ENCODE measurements around the gene C14orf180.
"Not testable (repeated sequence)": the region's sequence is repeated elsewhere in the genome, so short reads cannot be mapped to it uniquely, and the experiment has no call there.

Gene C14orf180

DNA sequence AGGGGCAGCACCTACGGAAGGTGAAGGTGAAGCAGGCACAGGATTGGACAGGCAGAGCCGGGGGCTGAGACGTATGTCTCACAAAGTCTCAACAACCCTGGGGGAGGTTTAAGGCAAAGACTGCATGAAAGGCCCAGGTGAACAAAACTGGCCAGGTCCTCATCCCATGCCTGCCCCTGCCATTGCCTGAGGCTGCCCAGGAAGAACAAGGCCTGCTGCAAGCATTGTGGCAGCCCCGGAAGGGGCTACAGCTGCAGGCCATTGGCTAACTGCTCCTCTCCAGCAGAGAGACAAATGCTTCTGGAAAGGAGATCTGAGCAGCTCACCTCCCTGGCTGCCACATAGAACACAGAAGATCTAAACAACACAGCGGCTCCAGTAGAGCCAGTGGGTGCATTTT lies 45.4 kb downstream of the C14orf180 start:
- DNase-seq: no peak

DNA sequence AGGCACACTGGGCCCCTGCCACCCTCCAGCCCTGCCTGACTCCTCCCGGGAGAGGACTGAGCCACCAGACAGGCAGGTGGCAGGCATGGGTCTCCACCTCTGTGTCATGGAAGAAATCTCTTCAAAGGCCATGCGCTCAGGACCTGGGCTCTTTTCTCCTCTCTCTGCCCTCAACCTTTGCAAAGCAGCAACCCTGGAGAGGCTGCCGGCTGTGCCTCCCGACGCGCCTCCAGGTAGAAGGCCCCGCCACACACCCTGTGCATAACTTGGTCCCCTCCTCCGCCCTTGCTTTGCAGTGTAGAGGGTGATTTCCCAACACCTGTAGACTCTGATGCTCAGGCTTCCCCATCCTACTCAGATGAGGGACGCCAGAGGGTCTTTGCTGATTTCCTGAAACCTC lies 53.2 kb downstream of the C14orf180 start:
- DNase-seq: no peak

DNA sequence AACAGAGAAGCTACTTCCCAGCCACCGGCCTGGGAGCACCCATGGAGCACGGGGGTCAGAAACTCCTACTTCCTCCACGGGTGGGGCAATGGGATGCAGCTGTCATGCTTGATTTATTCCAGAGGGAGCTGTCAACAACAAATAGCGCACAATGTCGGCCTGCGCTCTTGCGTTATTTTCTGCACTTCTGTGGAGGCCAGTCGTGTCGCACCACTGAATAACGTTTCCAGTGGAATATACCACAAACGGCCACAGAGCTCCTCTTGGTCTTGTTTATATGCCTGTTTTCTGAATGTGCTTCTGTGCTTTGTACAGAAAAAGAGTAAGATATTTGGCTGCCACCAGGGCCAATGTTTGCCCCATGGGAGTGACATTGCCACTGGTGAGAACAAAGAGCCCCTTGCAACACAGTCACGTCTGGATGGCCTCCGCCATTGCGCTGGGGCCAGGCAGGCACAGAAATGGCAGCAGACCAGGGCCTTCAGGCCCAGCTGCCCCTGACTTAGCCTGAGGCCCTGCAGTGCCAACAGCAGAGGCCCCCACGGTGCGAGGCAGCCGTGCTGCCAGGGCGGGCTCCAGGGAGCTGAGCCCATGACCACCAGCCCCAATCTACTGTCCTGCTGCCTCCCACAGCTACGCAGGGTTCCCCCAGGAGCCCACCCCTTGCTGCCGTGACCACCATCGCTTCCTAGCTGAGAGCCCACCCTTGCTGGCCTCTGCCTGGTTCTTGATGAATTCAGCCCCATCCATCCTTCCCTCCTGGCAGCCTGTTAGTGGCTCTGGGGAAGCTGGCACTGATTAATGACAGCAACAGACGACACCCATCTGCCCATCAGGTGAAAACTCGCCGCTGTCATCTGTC lies 53.9 kb downstream of the C14orf180 start:
- DNase-seq: no peak

DNA sequence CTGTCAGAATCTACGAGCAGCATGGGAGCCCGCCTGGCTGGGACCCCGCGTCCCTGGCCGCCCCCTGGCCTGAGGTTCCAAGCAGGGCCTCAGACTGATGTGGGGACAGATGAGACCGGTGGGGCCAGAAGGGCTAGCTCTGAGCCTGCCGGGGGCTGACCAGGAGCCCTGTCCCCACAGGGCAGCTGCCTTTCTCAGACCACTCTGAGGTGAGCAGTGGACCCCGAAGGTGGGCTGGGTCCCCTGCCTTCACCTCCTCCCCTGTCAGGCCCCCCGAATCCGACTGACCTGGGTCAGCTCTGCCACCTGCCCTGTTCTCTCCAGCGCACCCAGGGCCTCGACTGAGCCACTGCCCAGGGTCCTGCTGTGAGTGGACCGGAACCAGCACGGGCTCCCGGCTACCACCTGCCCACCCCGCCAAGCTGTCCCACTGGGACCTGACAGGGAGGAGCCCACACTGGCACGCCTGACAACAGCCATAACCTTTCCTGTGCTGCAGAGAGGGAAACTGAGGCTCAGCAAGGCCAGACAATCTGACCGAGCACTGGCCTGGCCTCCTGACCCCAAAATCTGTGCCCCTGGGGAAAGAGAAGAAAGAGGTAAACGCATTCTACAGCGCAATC lies 54.7 kb downstream of the C14orf180 start:
- DNase-seq: no peak

DNA sequence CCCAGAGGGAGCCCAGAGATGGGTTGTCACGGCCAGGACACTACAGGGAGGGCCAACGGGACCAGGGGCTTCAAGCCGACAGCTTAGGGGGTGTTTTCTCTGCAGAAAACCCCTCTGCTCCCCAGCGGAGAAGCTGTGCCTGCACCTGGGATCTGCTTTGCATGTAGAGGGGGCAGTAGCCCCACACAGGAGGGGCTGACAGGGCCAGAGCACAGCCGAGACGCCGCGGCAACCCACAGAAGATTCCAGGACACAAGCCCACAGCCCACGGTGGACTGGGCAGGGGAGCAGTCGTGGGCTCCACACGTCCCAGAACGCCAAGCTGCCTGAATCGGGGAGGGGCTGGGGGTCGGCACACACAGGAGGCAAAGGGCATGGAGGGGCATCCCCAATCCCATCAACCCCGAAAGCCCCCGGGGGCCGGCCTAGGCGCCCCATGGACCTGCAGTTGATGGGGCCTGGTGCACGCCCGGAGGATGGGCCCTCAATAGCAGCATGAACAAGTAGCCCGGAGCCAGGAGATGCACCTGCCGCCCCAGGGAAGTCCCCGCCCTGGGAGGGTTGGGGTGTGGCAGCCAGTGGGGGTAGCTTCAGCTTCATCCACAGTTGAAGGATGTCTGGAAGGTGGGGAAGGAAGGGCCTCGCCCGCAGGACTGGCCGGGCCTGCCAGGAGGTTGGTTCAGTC lies 55.5 kb downstream of the C14orf180 start:
- DNase-seq: no peak

DNA sequence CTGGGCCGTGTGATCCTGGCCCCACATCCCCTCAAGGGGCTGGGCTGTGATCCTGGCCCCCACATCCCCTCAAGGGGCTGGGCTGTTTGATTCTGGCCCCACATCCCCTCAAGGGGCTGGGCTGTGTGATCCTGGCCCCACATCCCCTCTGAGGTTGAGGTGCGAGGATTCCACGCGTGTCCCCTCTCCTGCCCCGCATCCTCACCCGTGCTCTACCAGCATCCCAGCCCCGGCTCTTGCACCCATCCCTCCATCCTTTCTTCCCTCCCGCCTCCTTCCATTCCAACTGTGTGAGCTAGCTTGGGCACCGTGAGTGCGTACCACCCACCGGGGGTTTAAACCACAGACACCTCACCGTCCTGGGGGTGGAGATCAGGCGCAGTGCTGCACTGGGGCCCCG lies 56.2 kb downstream of the C14orf180 start:
- no peak for DNase-seq

DNA sequence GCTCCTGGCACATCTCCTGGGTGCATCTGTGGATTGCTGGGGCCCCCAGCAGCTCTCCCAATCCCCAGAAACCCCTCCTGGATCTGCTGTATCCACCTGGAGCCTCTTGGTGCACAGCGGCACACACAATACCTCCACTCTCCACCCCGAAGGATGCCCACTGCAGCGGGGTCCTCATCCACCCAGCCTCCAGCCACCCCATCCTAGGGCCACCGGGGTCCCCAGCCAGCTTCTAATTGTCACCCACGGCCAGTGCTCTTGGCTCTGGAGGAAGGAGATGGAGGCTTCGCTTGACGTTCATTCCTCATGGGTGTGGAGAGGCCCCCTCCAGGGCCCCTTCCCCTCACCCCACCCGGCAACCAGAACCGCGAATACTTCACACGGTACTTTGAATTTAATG lies 56.6 kb downstream of the C14orf180 start:
- DNase-seq: no peak

DNA sequence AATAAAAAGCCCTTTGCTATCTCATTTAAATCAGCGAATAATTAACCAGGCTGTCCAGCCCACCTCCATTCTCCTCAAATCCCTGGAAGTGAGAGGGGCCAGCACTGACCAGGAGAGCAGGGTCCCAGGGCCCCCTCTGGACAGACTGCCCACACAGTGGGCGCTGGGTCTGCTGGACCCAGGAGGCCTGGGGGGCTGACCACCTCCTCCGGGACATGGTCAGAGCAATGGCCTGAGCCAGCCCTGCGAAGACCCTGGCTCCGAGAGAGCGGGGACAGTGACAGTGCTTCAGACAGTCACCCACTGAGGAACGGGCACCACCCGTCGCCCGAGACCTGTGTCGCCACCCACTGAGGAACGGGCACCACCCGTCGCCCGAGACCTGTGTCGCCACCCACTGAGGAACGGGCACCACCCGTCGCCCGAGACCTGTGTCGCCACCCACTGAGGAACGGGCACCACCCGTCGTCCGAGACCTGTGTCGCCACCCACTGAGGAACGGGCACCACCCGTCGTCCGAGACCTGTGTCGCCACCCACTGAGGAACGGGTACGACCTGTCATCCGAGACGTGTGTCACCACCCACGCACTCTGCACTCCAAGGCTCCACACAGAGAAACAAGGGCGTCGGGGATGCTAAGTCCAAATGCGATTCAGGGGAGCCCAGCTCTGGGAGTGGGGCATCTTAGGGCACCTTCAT lies 57.4 kb downstream of the C14orf180 start:
- DNase-seq: not testable (repeated sequence)

DNA sequence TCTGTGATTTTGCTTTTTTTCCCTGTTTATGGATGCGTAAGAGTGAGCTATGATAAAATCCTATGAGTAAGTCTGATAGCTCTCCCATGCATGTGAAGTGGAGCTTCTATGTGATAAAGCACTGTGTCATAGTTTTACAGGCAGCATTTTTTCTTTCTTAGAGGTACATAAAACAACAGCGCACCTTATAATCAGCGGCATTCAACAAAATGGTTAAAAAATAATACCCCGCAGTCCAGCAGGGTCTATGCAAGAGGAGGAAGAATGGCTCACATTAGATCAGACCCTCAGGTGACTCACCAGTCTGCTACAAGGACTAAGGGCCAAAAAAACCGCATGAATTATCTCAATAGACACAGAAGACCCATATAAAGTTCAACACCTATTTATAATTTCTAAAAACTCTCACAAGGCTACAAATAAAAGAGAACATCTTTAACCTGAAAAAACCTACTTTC lies 58.0 kb downstream of the C14orf180 start:
- no peak for DNase-seq

DNA sequence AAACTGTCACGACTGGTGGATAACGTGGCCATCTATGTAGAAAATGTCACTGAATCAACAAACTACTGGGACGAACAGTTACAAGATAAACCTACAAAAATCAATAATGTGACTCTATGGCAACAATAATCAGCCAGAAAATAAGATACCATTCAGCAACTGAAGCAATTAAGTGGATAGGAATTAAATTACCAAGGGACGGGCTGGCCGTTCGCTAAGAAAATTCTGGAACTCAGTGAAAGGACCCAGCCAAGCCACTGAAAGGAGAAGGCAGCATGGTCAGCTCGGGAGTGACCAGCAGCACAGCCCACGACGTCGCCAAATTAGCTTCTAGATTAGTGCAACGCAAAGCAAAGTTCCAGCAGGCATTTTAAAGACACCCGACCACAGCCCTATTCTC lies 58.6 kb downstream of the C14orf180 start:
- no peak for DNase-seq

DNA sequence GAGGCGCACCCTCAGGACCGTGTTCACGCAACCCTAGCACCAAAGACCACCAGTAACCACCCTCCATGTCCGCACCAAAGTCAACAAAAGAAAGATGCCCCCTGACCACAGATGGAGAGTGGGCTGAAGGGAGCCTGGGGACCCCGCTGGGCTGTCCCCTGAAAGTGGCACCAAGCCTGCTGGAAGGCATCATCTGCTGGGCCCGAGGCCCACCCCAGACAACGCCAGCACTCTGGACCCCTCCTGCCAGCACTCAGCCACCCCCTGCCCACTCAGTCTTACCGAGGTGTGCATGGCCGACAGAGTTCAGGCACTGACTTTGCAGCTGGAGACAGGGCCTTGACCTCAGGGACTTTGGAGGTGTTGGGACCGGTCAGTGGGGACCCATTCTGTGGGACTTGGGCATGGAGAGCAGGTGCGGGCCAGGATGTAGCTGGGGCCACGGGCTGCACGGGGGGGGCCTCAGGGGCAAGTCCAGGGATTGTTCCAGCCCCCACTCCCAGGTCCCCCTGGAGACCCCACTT lies 59.4 kb downstream of the C14orf180 start:
- DNase-seq: no peak

DNA sequence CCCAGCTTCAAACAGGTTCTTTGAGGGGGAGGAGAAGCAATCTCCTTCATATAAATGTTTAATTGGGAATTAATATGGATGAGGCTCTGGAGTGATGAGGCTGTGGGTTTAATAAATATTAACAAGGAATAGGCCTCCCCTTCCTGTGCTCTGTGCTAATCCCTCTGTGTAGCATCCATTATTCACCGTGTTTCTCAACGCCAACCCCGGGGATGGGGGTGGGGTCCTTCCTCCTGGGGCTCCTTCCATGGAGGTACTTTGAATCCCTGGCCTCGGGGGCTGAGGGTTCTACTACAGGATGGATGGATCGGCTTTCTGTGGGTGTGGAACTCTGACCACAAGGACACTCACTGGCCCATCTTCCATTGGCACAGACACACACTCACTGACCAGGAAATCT lies 59.9 kb downstream of the C14orf180 start:
- DNase-seq: no peak
